NCI-H524 treated with DMSO at 0.1 percent for 48 hours (cell line): ENCODE results near the gene GIMAP2.
"Not testable (repeated sequence)": the region's sequence is repeated elsewhere in the genome, so short reads cannot be mapped to it uniquely, and the experiment has no call there.

Experiments used
- DNase-seq: peaks from one replicate; lab custom pipeline; 2025; lab: John Stamatoyannopoulos, UW

GIMAP2 gene

DNA sequence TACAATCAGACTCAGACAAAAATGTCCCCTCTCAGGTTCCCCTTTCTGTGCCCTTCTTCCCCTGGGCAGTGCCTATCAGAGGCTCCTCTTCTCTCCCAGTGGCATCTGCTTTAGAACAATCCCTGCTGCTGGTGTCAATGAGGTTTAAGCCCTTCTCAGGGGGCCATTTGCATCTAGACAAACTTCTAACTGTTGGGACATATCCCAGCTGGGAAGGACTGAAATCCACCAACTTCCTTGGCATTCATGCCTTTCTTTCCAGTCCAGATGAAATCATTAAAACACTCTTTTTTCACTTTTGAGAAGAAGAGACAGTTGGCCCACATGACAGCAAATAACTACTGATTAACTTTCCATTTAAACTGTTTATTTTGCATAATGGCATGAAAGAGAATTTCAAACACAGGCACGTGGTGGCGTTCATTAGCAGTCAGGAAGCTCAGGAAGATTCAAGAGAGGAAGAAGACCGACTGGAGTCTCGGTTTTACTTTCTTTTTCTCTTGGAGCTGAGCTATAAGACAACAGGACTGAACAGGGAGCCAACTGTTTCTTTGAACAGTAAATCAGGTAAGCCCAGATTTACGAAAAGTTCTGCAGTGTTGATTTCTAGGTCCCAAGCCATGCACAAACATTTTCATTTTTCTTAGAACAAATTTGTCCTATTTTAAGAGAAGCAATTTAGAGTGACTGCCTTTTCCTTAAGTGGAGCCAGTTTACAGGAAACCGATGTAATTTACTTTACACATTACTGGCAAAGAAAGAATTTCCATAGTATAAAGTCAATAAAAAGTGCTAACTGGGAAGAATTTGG, at the start of gene GIMAP2:
TSS of gene GIMAP2 (plus strand) at position 488 of the 811 bp plus-strand sequence. CDS start 1,354 bp downstream, outside the sequence.
- DNase-seq: no peak

DNA sequence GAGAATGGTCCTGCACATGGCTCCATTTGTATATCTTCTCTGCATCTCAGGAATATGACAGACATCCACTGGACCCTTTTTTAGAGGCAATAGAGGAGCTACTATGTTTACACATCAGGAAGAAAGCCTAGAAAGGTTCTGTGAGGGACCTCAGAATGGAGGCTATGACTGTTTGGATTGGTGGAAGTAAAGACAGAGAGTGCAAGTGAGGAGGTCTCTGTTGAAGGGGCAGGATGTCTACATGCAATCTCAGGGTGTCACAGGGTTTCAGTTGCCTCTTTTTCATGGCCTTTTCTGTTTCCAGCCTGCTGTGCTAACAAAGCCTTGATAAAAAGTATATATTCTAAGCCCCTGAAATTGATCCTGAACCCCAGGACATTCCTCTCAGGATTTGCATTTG, 43.7 kb upstream of the GIMAP2 start:
- no peak for DNase-seq

GRCh38 chr7:150642926-150643325, 42.6 kb upstream of the GIMAP2 start:
- DNase-seq: no peak

DNA sequence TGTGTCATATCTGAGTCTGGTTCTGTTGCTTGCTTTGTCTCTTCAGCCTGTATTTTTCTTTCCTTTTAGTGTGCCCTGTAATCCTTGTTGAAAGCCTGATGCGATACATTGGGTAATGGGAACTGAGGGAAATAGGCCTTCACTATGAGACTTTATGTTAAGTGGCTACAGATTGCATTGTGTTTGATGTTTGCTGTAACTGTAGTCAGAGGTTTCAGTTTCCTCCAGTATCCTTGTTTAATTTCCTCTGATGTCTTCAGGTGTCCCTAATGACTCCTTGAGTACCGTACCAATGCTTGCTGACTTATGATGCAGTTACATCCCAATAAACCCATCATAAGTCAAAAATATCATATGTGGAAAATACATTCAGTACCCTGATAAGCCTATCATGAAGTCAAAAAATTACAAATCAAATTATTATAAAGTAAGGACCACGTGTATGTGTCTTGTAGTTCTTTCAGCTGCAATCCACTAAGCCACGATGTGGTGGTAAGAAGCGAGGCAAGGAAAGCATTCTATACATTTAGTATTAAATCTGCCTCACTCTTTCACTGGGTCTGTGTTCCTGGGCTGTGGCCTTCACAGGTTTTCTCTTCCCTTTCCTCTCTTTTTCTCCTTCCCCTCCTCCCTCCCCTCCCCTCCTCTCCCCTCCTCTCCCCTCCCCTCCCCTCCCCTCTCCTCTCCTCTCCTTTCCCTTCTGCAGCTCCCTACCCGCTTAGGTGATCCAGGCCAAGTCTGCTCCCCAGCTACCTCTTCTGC, 40.1 kb upstream of the GIMAP2 start:
- DNase-seq: no peak

DNA sequence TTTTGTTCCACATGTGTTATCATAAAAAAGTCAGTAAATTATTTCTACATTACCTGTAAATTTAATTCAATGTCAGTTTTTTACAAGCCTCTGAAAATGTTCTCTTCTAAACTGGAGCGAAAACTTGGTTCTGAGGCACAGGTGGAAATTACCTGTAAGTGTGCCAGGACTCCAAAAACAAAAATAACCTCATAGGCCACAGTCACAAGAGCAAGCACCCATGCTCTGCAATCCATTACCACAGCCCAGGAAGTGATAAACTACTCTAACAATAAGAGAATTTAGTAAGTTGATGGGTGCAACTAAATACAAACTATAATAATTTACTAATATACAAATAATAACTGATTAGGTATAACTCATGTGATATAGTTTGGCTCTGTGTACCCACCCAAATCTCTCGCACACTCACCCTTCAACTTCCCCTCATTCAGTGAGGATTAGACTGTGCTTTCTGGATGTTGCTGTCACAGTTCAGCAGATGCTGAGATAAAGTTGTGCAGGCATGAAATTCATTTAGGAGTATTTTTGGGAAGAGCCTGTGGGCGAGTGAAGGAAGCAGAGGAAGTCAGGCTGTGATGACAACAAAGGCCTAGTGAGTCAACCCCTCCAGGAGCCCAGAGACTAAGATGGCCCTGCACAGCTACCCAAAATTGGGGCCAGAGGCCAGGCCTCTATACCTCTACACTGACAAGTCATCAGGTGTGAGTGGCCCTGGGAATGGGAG, 37.0 kb upstream of the GIMAP2 start:
- DNase-seq: no peak

DNA sequence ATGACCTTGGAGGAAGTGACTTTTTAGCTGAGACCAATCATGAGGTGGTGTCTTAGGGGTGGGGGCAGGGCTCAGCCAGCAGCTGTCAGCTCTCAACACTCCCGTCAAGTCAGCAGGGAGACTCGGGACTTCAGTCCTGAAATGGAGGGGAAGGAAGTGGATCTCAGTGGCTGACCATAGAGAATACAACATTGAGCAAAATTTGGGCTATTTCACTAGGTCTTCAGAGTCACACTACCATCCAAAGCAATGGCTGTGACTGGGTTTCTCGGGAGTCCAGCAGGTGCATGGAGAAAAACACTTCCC, 36.5 kb upstream of the GIMAP2 start:
- DNase-seq: no peak

DNA sequence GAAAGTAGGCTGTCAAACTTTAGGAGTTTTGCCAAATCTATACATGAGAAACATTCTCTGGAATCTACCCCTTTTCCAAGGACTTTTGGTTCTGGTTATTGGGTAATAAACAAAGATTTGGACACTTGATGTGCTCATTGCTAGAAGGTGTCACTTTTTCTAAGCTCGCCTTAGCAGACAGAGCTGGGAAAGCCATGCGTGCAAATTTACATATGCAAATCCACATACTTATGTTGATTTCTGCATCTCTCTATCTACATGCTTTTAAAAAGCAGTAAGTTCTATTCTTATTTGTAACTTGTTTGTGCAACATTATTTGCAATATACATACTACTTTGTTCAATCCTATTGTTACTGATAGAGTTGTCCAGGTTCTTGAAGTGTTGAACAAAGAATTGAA, 30.8 kb upstream of the GIMAP2 start:
- DNase-seq: no peak

- no peak for DNase-seq
These were observed 29.5 kb upstream of the GIMAP2 start for GRCh38 chr7:150656047-150656446.

GRCh38 chr7:150657526-150657925, 28.0 kb upstream of the GIMAP2 start:
- no peak for DNase-seq

DNA sequence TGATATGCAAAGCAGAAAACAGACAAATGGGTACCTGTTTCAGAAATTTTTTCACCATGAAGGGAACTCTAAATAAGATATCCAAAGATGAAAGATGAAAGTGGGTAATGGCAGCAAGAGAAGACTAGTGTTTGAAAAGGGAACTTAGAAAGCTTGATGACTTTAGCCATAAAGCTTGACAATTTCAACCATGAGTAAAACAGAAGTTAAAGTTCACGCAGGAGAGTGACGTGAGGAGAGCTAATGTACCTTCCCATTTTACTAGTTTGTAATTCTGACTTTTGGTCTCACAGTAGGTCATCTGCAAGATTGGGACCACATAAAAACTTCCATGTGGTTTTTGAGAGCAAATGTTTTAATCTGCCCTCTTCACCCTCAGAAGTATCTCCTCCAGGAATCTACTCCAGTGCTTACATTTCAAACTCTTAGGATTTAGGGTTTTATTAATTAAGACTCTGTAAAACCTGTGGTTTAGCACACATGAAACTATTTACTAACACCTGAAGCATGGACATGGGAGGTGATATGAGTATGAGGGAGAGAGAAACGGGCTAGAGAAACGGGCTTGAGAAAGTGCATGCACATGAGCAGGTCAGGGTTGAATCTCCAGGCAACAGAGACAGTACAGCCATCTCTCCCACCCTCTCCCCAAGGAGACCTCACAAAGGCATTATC, 24.4 kb upstream of the GIMAP2 start:
- DNase-seq: no peak

- DNase-seq: not testable (repeated sequence)
These were observed 22.7 kb upstream of the GIMAP2 start for GRCh38 chr7:150662821-150663220.

- DNase-seq: no peak
These were observed 21.6 kb upstream of the GIMAP2 start for GRCh38 chr7:150663802-150664494.

DNA sequence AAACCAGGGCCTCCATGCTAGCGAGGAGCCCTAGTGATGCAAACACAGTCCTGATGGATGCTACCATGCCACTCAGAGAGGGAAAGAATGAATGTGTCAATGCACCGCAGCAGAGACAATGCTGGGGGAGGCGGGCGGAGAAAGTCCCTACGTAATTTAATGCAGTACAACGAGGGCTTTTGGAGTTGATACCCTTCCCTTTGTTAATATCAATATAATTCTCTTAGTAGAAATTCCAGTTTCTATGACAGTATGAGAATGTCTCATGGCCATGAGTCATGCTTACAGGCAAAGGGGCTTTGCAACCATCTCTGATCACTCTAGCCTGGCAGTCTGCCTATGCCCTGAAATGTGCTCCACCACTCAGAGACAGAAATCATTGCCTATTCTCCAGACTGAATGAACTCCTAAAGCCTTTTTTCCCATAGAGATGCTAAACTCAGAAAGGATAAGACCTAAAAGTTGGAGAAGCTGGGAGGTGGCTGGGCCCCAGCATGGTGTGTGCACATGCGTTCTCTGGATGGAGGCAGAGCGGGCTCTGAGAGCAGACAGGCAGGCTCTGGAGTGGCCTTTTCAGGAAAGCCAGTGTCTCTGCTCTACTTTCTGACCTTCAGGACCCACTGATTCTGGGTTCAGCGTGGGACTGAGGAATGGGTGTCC, 20.3 kb upstream of the GIMAP2 start:
- no peak for DNase-seq

DNA sequence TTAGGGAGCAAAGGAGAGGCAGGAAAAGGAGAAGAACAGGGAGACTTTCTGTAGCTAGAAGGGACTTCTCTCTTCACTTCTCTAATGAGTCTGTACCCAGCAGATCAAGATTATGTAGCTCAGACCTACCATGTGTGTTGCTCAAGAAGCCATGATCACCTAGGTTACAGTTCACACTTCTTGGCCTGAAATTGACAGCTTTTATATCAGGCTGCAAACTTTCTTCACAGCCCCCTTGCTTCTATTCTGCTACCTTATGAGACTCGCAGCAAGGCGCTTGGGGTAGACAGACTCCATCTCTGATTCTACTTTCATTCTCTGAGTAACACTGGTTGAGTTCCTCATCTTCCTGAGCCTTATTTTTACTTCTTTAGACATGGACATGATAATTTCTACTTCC, 19.6 kb upstream of the GIMAP2 start:
- no peak for DNase-seq

- DNase-seq: no peak
These were observed 19.1 kb upstream of the GIMAP2 start for GRCh38 chr7:150666412-150666811.

- no peak for DNase-seq
These were observed 17.0 kb upstream of the GIMAP2 start for GRCh38 chr7:150668472-150668911.

DNA sequence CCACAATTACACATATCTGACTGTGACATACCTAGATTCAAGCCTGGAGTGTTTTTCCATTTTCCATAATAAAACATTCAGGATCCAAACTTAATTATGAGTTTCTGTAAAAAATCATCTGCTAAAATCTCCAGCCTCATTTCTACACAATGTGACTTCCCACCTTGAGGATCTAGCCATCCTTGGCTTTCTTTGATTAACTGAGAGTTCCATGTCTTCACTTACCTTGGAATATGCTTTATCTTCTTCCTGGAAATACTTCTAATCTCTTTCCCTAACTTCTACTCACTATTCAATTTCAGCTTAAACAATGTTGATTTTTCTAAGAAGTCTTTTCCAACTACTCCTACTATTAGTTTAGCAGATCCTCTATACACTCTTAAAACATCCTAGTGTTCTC, 16.5 kb upstream of the GIMAP2 start:
- DNase-seq: no peak

GRCh38 chr7:150671798-150672585, 13.5 kb upstream of the GIMAP2 start:
- not testable (repeated sequence) for DNase-seq

DNA sequence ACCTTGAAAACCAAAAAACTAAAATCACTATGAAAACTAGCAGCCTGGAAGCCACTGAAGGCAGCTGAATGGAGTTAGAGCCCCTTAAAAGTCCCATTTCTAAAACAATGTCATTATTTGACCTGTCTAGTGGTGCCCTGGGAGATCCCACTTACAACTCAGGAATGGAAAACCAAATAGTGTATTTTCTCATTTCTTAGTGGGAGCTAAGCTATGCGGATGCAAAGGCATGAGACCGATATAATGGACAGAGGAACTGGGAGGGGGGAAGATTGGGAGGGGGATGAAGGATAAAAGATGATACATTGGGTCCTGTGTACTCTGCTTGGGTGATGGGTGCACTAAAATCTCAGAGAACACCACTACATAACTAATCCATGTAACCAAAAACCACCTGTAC, 9.8 kb upstream of the GIMAP2 start:
- DNase-seq: no peak

- not testable (repeated sequence) for DNase-seq
These were observed 9.2 kb upstream of the GIMAP2 start for GRCh38 chr7:150676276-150676675.
